Measurements from ENCODE around the gene ZNF544.
"Not testable (repeated sequence)": the region's sequence is repeated elsewhere in the genome, so short reads cannot be mapped to it uniquely, and the experiment has no call there.

Gene ZNF544

DNA sequence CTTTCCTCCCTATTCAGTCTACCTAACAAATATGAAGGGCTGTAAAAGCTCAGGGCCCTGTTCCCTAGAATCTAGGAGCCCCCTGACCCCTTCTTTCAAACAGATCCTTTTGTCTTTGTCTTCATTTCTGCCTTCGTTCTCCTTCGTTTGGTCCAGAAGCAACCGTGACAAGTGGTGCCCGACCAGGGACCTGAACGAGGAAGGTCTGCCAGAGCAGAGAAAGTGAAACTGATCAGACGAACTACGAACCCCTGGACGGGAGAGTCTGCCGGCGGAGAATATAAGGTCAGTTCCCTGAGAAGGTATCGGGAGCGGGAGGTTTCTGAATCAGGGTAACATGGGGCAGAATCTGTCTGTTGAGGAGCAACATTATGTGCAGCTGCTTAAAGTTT lies 77.2 kb downstream of the ZNF544 start:
- no peak for DNase-seq

DNA sequence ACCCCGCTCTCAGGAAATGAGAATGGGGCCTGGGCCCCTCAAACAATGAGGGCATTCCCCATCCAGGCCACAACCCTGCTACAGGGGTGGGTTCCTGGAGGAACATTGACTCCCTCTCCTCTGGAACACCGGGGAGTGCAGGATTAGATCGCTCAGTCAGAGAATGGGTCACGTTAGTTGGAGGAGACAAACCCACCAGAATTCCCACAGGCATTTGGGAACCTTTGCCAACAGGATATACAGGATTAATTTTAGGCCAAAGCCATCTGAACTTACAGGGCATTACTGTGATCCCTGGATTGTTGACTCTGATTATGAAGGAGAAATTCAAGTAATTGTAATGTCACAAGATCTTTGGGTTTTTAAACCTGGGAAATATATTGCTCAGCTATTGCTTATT lies 79.0 kb downstream of the ZNF544 start:
- no peak for DNase-seq

DNA sequence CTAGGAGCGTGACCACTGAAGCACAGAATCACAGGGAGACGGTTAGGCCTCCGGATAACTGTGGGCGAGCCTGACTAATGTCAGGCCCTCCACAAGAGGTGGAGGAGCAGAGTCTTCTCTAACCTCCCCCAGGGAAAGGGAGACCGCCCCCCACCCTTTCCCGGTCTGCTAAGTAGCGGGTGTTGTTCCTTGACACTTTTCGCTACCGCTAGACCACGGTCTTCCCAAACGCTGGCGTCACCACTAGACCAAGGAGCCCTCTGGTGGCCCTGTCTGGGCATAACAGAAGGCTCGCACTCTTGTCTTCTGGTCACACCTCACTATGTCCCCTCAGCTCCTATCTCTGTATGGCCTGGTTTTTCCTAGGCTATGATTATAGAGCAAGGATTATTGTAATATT lies 82.0 kb downstream of the ZNF544 start:
- not testable (repeated sequence) for DNase-seq

DNA sequence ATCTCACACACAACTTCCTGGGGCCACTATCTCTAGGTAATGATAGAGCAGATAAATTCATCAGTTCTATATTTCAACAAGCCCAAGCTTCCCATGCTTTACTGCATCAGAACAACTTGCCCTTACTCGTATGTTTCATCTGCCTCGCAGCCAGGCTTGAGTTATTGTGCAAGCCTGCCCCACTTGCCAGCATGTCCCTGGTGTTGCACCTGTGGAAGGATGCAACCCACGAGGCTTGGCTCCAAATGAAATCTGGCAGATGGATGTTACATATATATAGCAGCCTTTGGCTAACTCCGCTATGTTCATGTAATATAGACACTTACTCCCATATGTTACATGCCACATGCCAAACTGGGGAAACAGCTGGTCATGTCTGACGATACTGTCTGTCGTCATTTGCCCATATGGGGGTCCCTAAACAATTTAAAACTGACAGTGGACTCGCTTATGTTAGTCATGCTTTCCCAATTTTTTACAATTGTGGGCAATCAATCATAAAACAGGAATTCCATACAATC lies 82.7 kb downstream of the ZNF544 start:
- DNase-seq, result no peak
